ENCODE results near the gene CORO2B. TPM values are rescaled to one million over a fixed set of nuclear protein-coding genes. Genes with fewer than 3 reads are reported as not detected.

CORO2B gene
- total RNA-seq, 1 donor from 2014 or later: 11.0 TPM

- H3K4me3 ChIP-seq: no peak overlapping the region
- intact Hi-C loops (cut with DNase I): no loop called here
- DNase-seq (ENCODE audit: low spot score in 2 of 2): no peak
- H3K4me1 ChIP-seq: no peaks in the 10 kb centered on the region
- no peaks in the 10 kb centered on the region for H3K9me3 ChIP-seq
- peaks cover 0 to 4% of the 10 kb centered on the region in 2 donors for H3K36me3 ChIP-seq
- TF ChIP-seq CTCF (IDR thresholded peaks at IDR 0.05): no peak
- no peaks in the 10 kb centered on the region for H3K27me3 ChIP-seq
- no peak overlapping the region for H3K27ac ChIP-seq
These were observed 128.1 kb downstream of the CORO2B start for GRCh38 chr15:68706931-68707330.

- TF ChIP-seq CTCF (IDR thresholded peaks at IDR 0.05): no peak
- Histone ChIP-seq H3K4me3 (no peak overlapping the region), H3K4me1 (no peaks in the 10 kb centered on the region), H3K27me3 (no peaks in the 10 kb centered on the region), H3K27ac (no peak overlapping the region), H3K9me3 (no peaks in the 10 kb centered on the region), H3K36me3 (peaks cover 0 to 5% of the 10 kb centered on the region in 2 donors)
- intact Hi-C loops (cut with DNase I): no loop called here
- DNase-seq (ENCODE audit: low spot score in 2 of 2): no peak
These were observed 128.6 kb downstream of the CORO2B start for GRCh38 chr15:68707386-68707785.

DNA sequence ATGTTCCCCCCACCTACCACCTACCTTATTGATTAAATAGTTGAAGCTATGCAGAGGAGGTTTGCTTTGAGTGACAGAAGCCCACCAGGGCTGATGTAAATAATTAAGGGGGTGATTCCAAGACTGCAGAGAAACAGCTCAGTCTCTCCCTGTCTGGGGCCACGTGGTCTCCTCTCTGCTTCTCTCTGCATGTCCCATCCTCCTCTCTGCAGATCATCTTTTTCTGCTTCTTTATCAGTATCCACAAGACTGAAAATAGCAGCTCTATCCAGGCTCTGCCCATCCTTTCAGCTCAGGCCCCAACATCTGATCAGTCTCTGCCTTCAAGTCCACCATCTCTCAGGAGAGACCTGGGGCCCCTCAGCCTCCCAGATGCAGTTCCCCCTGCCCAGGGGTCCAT lies 131.1 kb downstream of the CORO2B start:
- Histone ChIP-seq H3K4me3 (no peak overlapping the region), H3K27ac (no peak overlapping the region), H3K4me1 (no peaks in the 10 kb centered on the region), H3K27me3 (no peaks in the 10 kb centered on the region), H3K9me3 (no peaks in the 10 kb centered on the region), H3K36me3 (peaks cover 0 to 5% of the 10 kb centered on the region in 2 donors)
- intact Hi-C loops (cut with DNase I): no loop called here
- no peak for DNase-seq (ENCODE audit: low spot score in 2 of 2)
- TF ChIP-seq CTCF (IDR thresholded peaks at IDR 0.05): no peak

DNA sequence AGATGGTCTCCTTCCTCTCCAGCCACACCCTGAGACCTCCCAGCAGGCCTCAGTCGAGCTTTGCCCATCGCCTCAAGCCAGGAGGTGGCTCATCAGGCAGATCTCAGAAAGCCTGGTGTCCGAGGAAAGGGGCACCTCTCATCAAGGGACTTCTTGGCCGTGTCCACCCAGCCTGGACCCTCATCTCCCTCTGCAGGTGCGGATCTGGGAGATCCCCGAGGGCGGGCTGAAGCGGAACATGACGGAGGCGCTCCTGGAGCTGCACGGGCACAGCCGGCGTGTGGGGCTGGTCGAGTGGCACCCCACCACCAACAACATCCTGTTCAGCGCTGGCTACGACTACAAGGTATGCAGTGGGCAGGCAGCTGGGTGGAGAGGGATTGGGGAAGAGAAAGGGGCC lies 131.7 kb downstream of the CORO2B start:
- H3K4me1 ChIP-seq: no peaks in the 10 kb centered on the region
- no peak overlapping the region for H3K27ac ChIP-seq
- TF ChIP-seq CTCF (IDR thresholded peaks at IDR 0.05): no peak
- no peak overlapping the region for H3K4me3 ChIP-seq
- no peaks in the 10 kb centered on the region for H3K9me3 ChIP-seq
- intact Hi-C loops (cut with DNase I): no loop called here
- peaks cover 0 to 5% of the 10 kb centered on the region in 2 donors for H3K36me3 ChIP-seq
- no peak for DNase-seq (ENCODE audit: low spot score in 2 of 2)
- H3K27me3 ChIP-seq: no peaks in the 10 kb centered on the region

- Histone ChIP-seq H3K36me3 (peaks cover 0 to 5% of the 10 kb centered on the region in 2 donors), H3K27ac (no peak overlapping the region), H3K27me3 (no peaks in the 10 kb centered on the region), H3K9me3 (no peaks in the 10 kb centered on the region), H3K4me1 (no peaks in the 10 kb centered on the region), H3K4me3 (no peak overlapping the region)
- no peak for DNase-seq (ENCODE audit: low spot score in 2 of 2)
- no peak for TF ChIP-seq CTCF (IDR thresholded peaks at IDR 0.05)
- intact Hi-C loops (cut with DNase I): no loop called here
These were observed 132.6 kb downstream of the CORO2B start for GRCh38 chr15:68711406-68711805.

DNA sequence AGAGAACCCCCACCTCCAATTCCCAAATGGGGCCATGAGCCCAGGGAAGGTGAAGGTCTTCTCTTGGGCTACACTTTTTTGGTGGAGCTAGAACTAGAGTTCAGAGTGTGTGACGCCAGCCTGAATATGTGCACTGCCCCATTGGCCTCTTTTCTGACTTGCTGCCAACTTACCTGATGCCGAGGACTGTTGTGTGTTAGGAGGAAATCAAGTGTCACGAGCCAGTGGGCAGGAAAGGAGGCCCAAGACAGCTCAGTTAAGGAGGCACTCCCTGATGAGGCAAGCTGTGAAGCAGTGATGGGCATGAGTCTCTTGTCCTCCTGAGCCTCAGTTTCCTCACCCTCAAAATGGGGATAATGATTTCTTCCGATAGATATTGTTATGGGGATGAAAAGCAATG lies 134.1 kb downstream of the CORO2B start:
- DNase-seq (ENCODE audit: low spot score in 2 of 2): no peak
- Histone ChIP-seq H3K27me3 (no peaks in the 10 kb centered on the region), H3K9me3 (no peaks in the 10 kb centered on the region), H3K4me1 (no peaks in the 10 kb centered on the region), H3K36me3 (peaks cover 0 to 5% of the 10 kb centered on the region in 2 donors), H3K27ac (no peak overlapping the region), H3K4me3 (no peak overlapping the region)
- intact Hi-C loops (cut with DNase I): no loop called here
- no peak for TF ChIP-seq CTCF (IDR thresholded peaks at IDR 0.05)

All from ascending aorta (tissue), 2 donors.